Measurements from ENCODE around the gene CDC73.

- TF ChIP-seq MAX (IDR thresholded peaks at IDR 0.05) (no peak), YY1 (IDR thresholded peaks at IDR 0.05; ENCODE audit: low read depth) (no peak), TAF1 (IDR thresholded peaks at IDR 0.05; ENCODE audit: low read depth) (no peak), EP300 (IDR thresholded peaks at IDR 0.05; ENCODE audit: borderline replicate concordance) (no peak), NFIC (IDR thresholded peaks at IDR 0.05) (no peak), CEBPB (IDR thresholded peaks at IDR 0.05) (no peak), CREB1 (IDR thresholded peaks at IDR 0.05; ENCODE audit: low read depth) (no peak), EGR1 (IDR thresholded peaks at IDR 0.05) (no peak), REST (IDR thresholded peaks at IDR 0.05; ENCODE audit: low read depth) (no peak), ZBTB7A (IDR thresholded peaks at IDR 0.05; ENCODE audit: low read depth) (no peak)
These were observed 11.0 kb upstream of the CDC73 start for GRCh38 chr1:193110864-193111263.

Data from Ishikawa (cell line).